Endothelial cell of umbilical vein (primary cell): ENCODE measurements around the gene MAST4. TPM values are rescaled to one million over a fixed set of nuclear protein-coding genes. Genes with fewer than 3 reads are reported as not detected.

Source experiments
- BruUV-seq: library from RNA; stranded (reverse); fragments of 400-500 nt; replicated peaks from 2 replicates; lab custom pipeline; 2021; lab: Mats Ljungman, UMichigan
- CTCF ChIA-PET: fragments of 300-600, 350-600 bp; sonication (Branson Sonifier 250); formaldehyde crosslinking; loops from one replicate; lab custom pipeline; 2021; ENCODE audit warnings: antibody characterized with exemption, inconsistent platforms; lab: Charles Lee
- POLR2A ChIA-PET: fragments of 300-600, 350-600 bp; sonication (Branson Sonifier 250); formaldehyde crosslinking; loops from one replicate; lab custom pipeline; 2021; ENCODE audit warnings: antibody characterized with exemption, inconsistent platforms; lab: Charles Lee
- DNase-seq: peaks from one replicate; pipeline ENCODE4 v3.0.0-alpha.2; 2011; ENCODE audit warnings: low read depth, low spot score
- FAIRE-seq: peaks from 2 replicates; lab custom pipeline; 2011; peaks lifted over from hg19 to GRCh38; lab: Jason Lieb, UNC
- H2AFZ ChIP-seq: 2 replicates; pipeline ENCODE4 v1.6.0; 2012; ENCODE audit warnings: low read depth, low read length, control low read depth, inconsistent platforms
- H3K27ac ChIP-seq: 2 replicates; pipeline ENCODE4 v1.5.1; 2011; ENCODE audit warnings: low read depth, mild to moderate bottlenecking, control low read depth, low read length, moderate library complexity; ENCODE audit not compliant: insufficient read depth
- H3K27me3 ChIP-seq, 2 experiments: 2 replicates each; pipeline versions ENCODE4 v1.6.0 to v1.6.1; 2011; ENCODE audit warnings: low read length in 2 of 2, mixed read lengths in 1 of 2; ENCODE audit not compliant: control insufficient read depth in 2 of 2, insufficient read depth in 2 of 2
- H3K36me3 ChIP-seq, 2 experiments: 2 replicates in 1 of 2; 3 replicates in 1 of 2; pipeline ENCODE4 v1.5.1; 2011; ENCODE audit warnings: low read length in 2 of 2, mild to moderate bottlenecking in 1 of 2, moderate library complexity in 1 of 2; ENCODE audit not compliant: control insufficient read depth in 2 of 2, insufficient read depth in 2 of 2; ENCODE audit errors: extremely low read depth in 1 of 2
- H3K4me1 ChIP-seq: 3 replicates; pipeline ENCODE4 v1.5.1; 2011; ENCODE audit warnings: mild to moderate bottlenecking, low read length; ENCODE audit not compliant: control insufficient read depth, insufficient read depth; ENCODE audit errors: extremely low read depth
- H3K4me2 ChIP-seq: 2 replicates; pipeline ENCODE4 v1.6.1; 2011; ENCODE audit warnings: low read length, control low read depth, mixed read lengths; ENCODE audit not compliant: insufficient read depth
- H3K4me3 ChIP-seq, 3 experiments: fragments of 200-600 bp in 1 of 3; sonication (generic), shearing (Covaris generic) in 1 of 3; replicated peaks in 1 of 3; 2 replicates each; pipeline ENCODE4 v1.5.1; 2011 to 2016; ENCODE audit warnings: control low read depth in 3 of 3, low read length in 3 of 3, mild to moderate bottlenecking in 2 of 3, inconsistent platforms in 1 of 3, low read depth in 1 of 3, moderate library complexity in 1 of 3; ENCODE audit not compliant: insufficient read depth in 1 of 3
- H3K79me2 ChIP-seq: 2 replicates; pipeline ENCODE4 v1.6.0; 2012; ENCODE audit warnings: low read length, inconsistent platforms; ENCODE audit not compliant: control insufficient read depth, insufficient read depth
- H3K9ac ChIP-seq: replicated peaks from 2 replicates; pipeline ENCODE3; 2011; ENCODE audit warnings: low read length, control low read depth; ENCODE audit not compliant: insufficient read depth; ENCODE audit errors: extremely low read depth
- H3K9me1 ChIP-seq: replicated peaks from 3 replicates; pipeline ENCODE4 v1.6.0; 2011; ENCODE audit warnings: mild to moderate bottlenecking, low read length; ENCODE audit not compliant: control insufficient read depth, insufficient read depth; ENCODE audit errors: extremely low read depth
- H3K9me3 ChIP-seq: replicated peaks from 2 replicates; pipeline ENCODE4 v1.5.1; 2012; ENCODE audit warnings: low read length, inconsistent platforms; ENCODE audit not compliant: control insufficient read depth, insufficient read depth
- H4K20me1 ChIP-seq: replicated peaks from 2 replicates; pipeline ENCODE3; 2011; ENCODE audit warnings: mild to moderate bottlenecking, low read length; ENCODE audit not compliant: control insufficient read depth, insufficient read depth; ENCODE audit errors: extremely low read depth
- CTCF ChIP-seq, 2 donors: IDR thresholded peaks; 1 replicate in 1 of 2; 2 replicates in 1 of 2; pipeline ENCODE4 v1.5.1; 2011; ENCODE audit warnings: low read length in 2 of 2, mild to moderate bottlenecking in 2 of 2, moderate library complexity in 2 of 2, control low read depth in 1 of 2, inconsistent platforms in 1 of 2, low read depth in 1 of 2; ENCODE audit not compliant: insufficient read depth in 1 of 2; ENCODE audit errors: extremely low read depth in 1 of 2
- EZH2 ChIP-seq: IDR thresholded peaks from 2 replicates; pipeline ENCODE4 v1.6.1; 2012; ENCODE audit warnings: borderline replicate concordance, low read depth, mild to moderate bottlenecking, moderate library complexity, low read length, inconsistent platforms; ENCODE audit not compliant: severe bottlenecking
- FOS ChIP-seq: IDR thresholded peaks from 2 replicates; pipeline ENCODE4 v1.6.1; 2011; ENCODE audit warnings: mild to moderate bottlenecking, low read length, moderate library complexity, borderline replicate concordance; ENCODE audit not compliant: insufficient read depth
- JUN ChIP-seq: IDR thresholded peaks from 2 replicates; pipeline ENCODE4 v1.6.1; 2011; ENCODE audit warnings: borderline replicate concordance, low read depth; ENCODE audit not compliant: insufficient read length, insufficient read depth
- MYC ChIP-seq: IDR thresholded peaks from one replicate; pipeline ENCODE4 v1.6.1; 2011; ENCODE audit warnings: mild to moderate bottlenecking, low read depth, low read length
- POLR2A ChIP-seq: IDR thresholded peaks from 2 replicates; pipeline ENCODE4 v1.6.1; 2012; ENCODE audit warnings: low read depth, mild to moderate bottlenecking, control low read depth, low read length
- POLR2AphosphoS5 ChIP-seq: IDR thresholded peaks from 2 replicates; pipeline ENCODE4 v1.6.1; 2012; ENCODE audit warnings: low read depth, mild to moderate bottlenecking, control low read depth, low read length, moderate library complexity; ENCODE audit not compliant: insufficient read depth
- dilution Hi-C: fragments of 300-500 bp; cut with MboI; formaldehyde crosslinking; loops from one replicate; pipeline ENCODE4 v1.15.0; 2019; ENCODE audit warnings: low sequenced_read_pairs; ENCODE audit not compliant: extremely low pct_ligation_motif_present
- intact Hi-C: fragments of 100-400 bp; cut with micrococcal nuclease; formaldehyde crosslinking; loops from one replicate; pipeline ENCODE4 v1.10.0; 2022
- polyA plus RNA-seq, 4 experiments: library from polyadenylated mRNA; depleted of rRNA in 3 of 4; stranded (reverse) in 3 of 4; unstranded in 1 of 4; fragments of >200 nt; gene quantifications; 2 replicates each; pipeline versions ENCODE4 v1.2.1 to v1.2.3, GENCODE V29; 2011 to 2012; ENCODE audit warnings: missing spikeins in 1 of 4
- total RNA-seq: library from RNA; stranded (reverse); gene quantifications from 2 replicates; pipeline ENCODE4 v1.2.3, GENCODE V29; 2021

Gene MAST4
- total and polyA plus RNA-seq, 2 donors (not counting 3 experiments of a cell fraction or from before 2014, with no cell fraction given): 40.2 to 116 TPM

DNA sequence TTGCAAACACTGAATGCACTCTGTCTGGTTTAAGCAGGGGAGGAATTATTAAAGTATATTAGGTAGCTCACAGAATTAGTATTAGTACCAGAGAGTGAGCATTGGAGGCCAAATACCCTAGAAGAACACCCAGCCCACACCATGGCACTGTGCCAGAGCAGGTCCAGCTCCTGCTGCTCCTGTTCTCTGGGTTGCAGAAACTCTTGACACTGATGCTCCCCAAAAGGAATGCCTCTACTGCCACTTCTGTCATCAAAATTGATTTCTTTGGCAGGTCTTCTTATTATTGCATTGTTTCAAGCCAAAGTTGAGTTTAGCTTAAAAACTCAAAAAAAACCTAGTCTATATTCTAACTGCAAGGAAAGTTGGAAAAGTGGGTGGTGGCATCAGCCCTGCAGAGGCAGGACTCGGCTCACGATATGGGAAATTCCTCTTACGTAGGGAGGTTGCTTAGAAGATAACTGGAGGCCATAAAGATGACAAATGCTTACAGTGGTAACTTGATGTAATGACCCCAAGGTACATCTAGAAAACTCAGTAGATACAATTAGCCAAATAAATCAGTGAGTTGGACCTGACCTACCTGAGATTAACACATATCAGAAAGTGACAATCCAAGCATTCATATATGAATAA is 477.0 kb downstream of the MAST4 start:
- intact Hi-C loops: loop anchor here (1.0 kb wide), 1 partner anchor 36 kb away; no protein-coding TSS in a partner anchor
- H3K4me2 ChIP-seq: no peak overlapping the region
- peaks cover 2 to 3% of the 10 kb centered on the region in 2 experiments for H3K36me3 ChIP-seq
- no peaks in the 10 kb centered on the region for H3K27me3 ChIP-seq
- H3K9me1 ChIP-seq: peaks cover 6% of the 10 kb centered on the region
- H3K79me2 ChIP-seq: peaks cover 29% of the 10 kb centered on the region
- H3K9me3 ChIP-seq: no peaks in the 10 kb centered on the region
- H3K4me3 ChIP-seq: no peak overlapping the region
- TF ChIP-seq JUN: no peak
- no peak for TF ChIP-seq EZH2
- no peak for TF ChIP-seq FOS
- TF ChIP-seq CTCF (IDR thresholded peaks at IDR 0.05; ENCODE audit: extremely low read depth in 1 of 2, insufficient read depth in 1 of 2, low read depth in 1 of 2, low read length in 2 of 2): no peak
- no peak for TF ChIP-seq MYC
- TF ChIP-seq POLR2A: no peak
- TF ChIP-seq POLR2AphosphoS5: no peak
- H3K27ac ChIP-seq: no peak overlapping the region
- DNase-seq (no peak), FAIRE-seq (no peak)
- no peak overlapping the region for H3K9ac ChIP-seq
- ChIA-PET CTCF (interaction anchor here (1.3 kb wide), 1 partner anchor 8 kb away, joined by 4 read pairs; no protein-coding TSS in a partner anchor), POLR2A (no interaction called here)
- peaks cover 3% of the 10 kb centered on the region for H4K20me1 ChIP-seq
- dilution Hi-C loops: no loop called here
- H3K4me1 ChIP-seq: peaks cover 4% of the 10 kb centered on the region
- no peak overlapping the region for H2AFZ ChIP-seq
- BruUV-seq: no TSS peak
